ENCODE data around the gene COL5A1. TPM values are rescaled to one million over a fixed set of nuclear protein-coding genes. Genes with fewer than 3 reads are reported as not detected.

The COL5A1 gene
- total RNA-seq, 2 donors from 2014 or later: 10.9 to 21.7 TPM

- intact Hi-C loops (cut with DNase I): no loop called here
- H3K27me3 ChIP-seq: no peaks in the 10 kb centered on the region
- TF ChIP-seq CTCF (IDR thresholded peaks at IDR 0.05): no peak
- H3K9me3 ChIP-seq: no peaks in the 10 kb centered on the region
- no peaks in the 10 kb centered on the region for H3K36me3 ChIP-seq
- no peaks in the 10 kb centered on the region for H3K4me1 ChIP-seq
- H3K27ac ChIP-seq: no peak overlapping the region
- H3K9ac ChIP-seq (ENCODE audit: low read depth in 2 of 2, low read length in 2 of 2): no peak overlapping the region
- H3K4me3 ChIP-seq: no peak overlapping the region
- DNase-seq: no peak
These were observed 229.4 kb downstream of the COL5A1 start for GRCh38 chr9:134870746-134871662.

GRCh38 chr9:134871697-134872340, 230.2 kb downstream of the COL5A1 start:
- Histone ChIP-seq H3K27me3 (no peaks in the 10 kb centered on the region), H3K36me3 (no peaks in the 10 kb centered on the region), H3K9me3 (no peaks in the 10 kb centered on the region), H3K27ac (no peak overlapping the region), H3K4me3 (no peak overlapping the region), H3K9ac (ENCODE audit: low read depth in 2 of 2, low read length in 2 of 2) (no peak overlapping the region), H3K4me1 (no peaks in the 10 kb centered on the region)
- intact Hi-C loops (cut with DNase I): no loop called here
- TF ChIP-seq CTCF (IDR thresholded peaks at IDR 0.05): no peak
- DNase-seq: no peak

GRCh38 chr9:134872482-134873231, 231.1 kb downstream of the COL5A1 start:
- DNase-seq: no peak
- TF ChIP-seq CTCF (IDR thresholded peaks at IDR 0.05): no peak
- no peak overlapping the region for H3K4me3 ChIP-seq
- H3K27ac ChIP-seq: no peak overlapping the region
- no peaks in the 10 kb centered on the region for H3K36me3 ChIP-seq
- H3K9ac ChIP-seq (ENCODE audit: low read depth in 2 of 2, low read length in 2 of 2): no peak overlapping the region
- intact Hi-C loops (cut with DNase I): no loop called here
- H3K4me1 ChIP-seq: no peaks in the 10 kb centered on the region
- no peaks in the 10 kb centered on the region for H3K9me3 ChIP-seq
- no peaks in the 10 kb centered on the region for H3K27me3 ChIP-seq

DNA sequence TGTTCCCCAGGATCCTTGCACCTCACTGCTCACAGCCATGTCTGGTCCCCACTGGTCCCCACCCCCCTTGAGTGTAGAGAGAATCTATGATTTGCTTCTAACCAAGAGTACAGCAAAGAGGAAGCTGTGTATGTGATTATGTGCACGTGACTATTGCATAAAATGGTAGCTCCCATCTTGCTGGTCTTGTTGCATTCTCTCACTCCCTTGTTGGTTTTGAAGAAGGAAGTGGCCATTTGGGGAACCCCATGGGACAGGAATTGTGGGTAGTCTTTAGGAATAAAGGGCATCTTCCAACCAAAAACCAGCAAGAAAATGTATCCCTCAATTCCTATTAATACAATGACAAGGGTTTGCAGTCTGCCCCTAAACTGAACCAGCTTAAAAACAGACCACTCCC, 233.8 kb downstream of the COL5A1 start:
- Histone ChIP-seq H3K4me3 (no peak overlapping the region), H3K9ac (ENCODE audit: low read depth in 2 of 2, low read length in 2 of 2) (no peak overlapping the region), H3K9me3 (no peaks in the 10 kb centered on the region), H3K27ac (no peak overlapping the region), H3K4me1 (no peaks in the 10 kb centered on the region), H3K27me3 (no peaks in the 10 kb centered on the region), H3K36me3 (no peaks in the 10 kb centered on the region)
- TF ChIP-seq CTCF (IDR thresholded peaks at IDR 0.05): no peak
- no peak for DNase-seq
- intact Hi-C loops (cut with DNase I): no loop called here

DNA sequence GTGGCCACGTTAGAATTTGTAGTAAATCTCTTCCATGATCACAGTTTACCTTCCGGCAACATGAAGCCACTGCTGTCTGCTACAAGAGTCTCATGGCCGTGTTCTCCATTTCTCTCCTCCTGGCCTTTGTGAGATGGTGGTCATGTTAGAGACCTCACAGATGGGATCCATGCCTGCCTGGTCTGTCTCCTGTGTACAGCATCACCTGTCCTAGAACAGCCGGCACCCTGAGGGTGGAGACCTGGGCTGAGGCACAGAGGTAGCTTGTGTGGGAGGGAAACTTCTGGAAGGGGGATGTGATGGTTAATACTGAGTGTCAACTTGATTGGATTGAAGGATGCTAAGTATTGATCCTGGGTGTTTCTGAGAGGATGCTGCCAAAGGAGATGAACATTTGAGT, 235.9 kb downstream of the COL5A1 start:
- Histone ChIP-seq H3K27me3 (no peaks in the 10 kb centered on the region), H3K36me3 (no peaks in the 10 kb centered on the region), H3K4me3 (no peak overlapping the region), H3K9ac (ENCODE audit: low read depth in 2 of 2, low read length in 2 of 2) (no peak overlapping the region), H3K4me1 (no peaks in the 10 kb centered on the region), H3K9me3 (no peaks in the 10 kb centered on the region), H3K27ac (no peak overlapping the region)
- intact Hi-C loops (cut with DNase I): no loop called here
- no peak for DNase-seq
- TF ChIP-seq CTCF (IDR thresholded peaks at IDR 0.05): no peak

Measured in colonic mucosa (tissue), 4 donors.